Activated naive CD8-positive, alpha-beta T cell treated with anti-CD3 and anti-CD28 coated beads, Interleukin-2, amount 50 U/mL, for 24 hours (primary cell): ENCODE measurements around the gene DCBLD1.
"Not testable (repeated sequence)": the region's sequence is repeated elsewhere in the genome, so short reads cannot be mapped to it uniquely, and the experiment has no call there.

Source experiments
- ATAC-seq: fragments of 150-1000 bp; cut with Tn5 transposase; one replicate; pipeline ENCODE4 v1.10.0; 2021
- DNase-seq: peaks from one replicate; pipeline ENCODE4 v3.0.0; 2021
- H3K27ac Mint-ChIP-seq: one replicate; pipeline ENCODE4 v1.8.0; 2021; ENCODE audit warnings: mild to moderate bottlenecking, mixed read lengths
- H3K27me3 Mint-ChIP-seq: one replicate; pipeline ENCODE4 v1.8.0; 2021; ENCODE audit warnings: mixed read lengths
- H3K36me3 Mint-ChIP-seq: one replicate; pipeline ENCODE4 v1.8.0; 2021; ENCODE audit warnings: low read depth, mixed read lengths
- H3K4me1 Mint-ChIP-seq: one replicate; pipeline ENCODE4 v1.8.0; 2021; ENCODE audit warnings: mixed read lengths
- H3K4me3 Mint-ChIP-seq: one replicate; pipeline ENCODE4 v1.8.0; 2021; ENCODE audit warnings: mild to moderate bottlenecking, moderate library complexity, mixed read lengths
- H3K9me3 Mint-ChIP-seq: one replicate; pipeline ENCODE4 v1.8.0; 2021; ENCODE audit warnings: mixed read lengths

DCBLD1 gene

DNA sequence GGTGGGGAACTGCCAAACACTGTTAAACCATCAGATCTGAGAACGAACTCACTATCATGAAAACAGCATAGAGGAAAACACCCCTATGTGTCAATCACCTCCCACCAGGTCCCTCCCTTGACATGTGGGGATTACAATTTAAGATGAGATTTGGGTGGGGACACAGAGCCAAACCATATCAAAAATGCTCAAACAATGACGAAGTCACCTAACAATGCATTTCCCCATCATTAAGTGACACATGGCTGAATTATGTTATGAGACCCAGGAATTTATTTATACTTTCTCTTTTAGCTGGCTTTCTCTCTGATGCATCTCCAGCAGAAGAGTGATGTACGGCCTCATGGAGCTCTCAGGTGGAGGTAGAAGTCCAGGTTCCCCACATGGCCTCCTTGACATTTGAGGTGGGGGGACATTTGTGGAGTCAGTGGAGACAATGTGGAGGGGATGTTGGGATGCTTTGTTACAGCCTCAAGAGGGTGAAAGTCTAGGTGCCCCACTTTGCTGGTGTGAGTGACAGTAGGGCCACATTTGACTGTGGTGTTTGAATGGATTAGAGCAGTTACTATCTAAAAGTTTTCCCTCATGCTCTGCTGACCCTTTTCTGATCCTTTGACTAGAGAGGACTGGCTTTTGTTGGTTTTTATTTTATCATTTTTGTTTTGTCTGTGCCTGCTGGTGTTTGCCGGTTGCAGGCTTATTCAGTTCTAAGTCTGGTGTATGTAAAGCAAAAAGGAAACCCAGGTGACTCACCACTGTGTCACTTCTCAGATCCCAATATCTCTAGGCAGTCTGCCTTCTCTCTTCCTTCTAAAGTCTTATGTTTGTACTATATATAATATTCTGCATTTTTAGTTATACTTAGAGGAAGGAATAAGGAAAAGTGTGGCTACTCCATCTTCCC lies 18.5 kb upstream of the DCBLD1 start:
- DNase-seq: no peak
- peak; percentile 94 for ATAC-seq
- no peaks in the 10 kb centered on the region for H3K9me3 Mint-ChIP-seq
- H3K4me3 Mint-ChIP-seq: no peak overlapping the region
- peaks cover 17% of the 10 kb centered on the region for H3K4me1 Mint-ChIP-seq
- H3K36me3 Mint-ChIP-seq: no peaks in the 10 kb centered on the region
- no peak overlapping the region for H3K27ac Mint-ChIP-seq
- peaks cover 11% of the 10 kb centered on the region for H3K27me3 Mint-ChIP-seq

DNA sequence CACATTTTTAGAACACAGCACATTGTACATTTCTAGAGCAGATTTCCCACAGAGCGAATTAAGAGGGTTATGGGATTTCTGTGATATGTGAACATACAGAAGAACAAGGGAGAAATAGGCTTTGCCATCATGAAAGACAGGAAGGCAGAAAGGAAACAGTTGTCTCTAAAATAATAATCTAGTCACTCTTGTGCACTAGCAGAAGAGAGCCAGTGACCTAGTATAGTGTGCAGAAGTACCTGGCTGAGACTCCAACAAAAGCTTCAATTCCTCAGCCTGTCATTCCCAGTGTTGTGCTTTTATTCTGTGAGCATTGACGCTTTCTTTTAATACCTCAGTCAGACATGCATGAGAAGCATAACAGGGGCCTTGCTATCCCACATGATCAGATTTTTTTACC lies 17.8 kb upstream of the DCBLD1 start:
- ATAC-seq (no peak), DNase-seq (no peak)
- peaks cover 11% of the 10 kb centered on the region for H3K27me3 Mint-ChIP-seq
- no peak overlapping the region for H3K4me3 Mint-ChIP-seq
- H3K36me3 Mint-ChIP-seq: no peaks in the 10 kb centered on the region
- peaks cover 21% of the 10 kb centered on the region for H3K4me1 Mint-ChIP-seq
- H3K27ac Mint-ChIP-seq: no peak overlapping the region
- H3K9me3 Mint-ChIP-seq: no peaks in the 10 kb centered on the region

DNA sequence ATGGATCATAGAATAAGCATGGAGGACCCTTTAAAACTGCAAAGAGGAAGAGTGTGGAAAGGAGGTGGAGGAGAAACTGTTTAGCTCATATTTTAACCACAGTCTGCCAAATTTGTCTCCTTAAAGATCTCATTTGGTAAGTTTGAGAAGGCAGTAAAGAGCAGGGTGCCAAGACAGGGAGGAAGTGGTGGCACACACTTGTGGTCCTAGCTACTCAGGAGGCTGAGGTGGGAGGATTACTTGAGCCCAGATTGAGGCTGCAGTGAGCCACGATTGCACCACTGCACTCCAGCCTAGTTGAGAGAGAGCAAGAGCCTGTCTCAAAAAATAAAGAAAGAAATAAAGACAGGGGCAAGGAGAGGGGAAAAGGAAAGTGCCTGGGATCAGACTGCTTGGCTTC lies 16.8 kb upstream of the DCBLD1 start:
- peaks cover 11% of the 10 kb centered on the region for H3K27me3 Mint-ChIP-seq
- no peak overlapping the region for H3K4me3 Mint-ChIP-seq
- no peaks in the 10 kb centered on the region for H3K9me3 Mint-ChIP-seq
- H3K36me3 Mint-ChIP-seq: no peaks in the 10 kb centered on the region
- DNase-seq (no peak), ATAC-seq (peak; percentile 34)
- peaks cover 21% of the 10 kb centered on the region for H3K4me1 Mint-ChIP-seq
- H3K27ac Mint-ChIP-seq: no peak overlapping the region

DNA sequence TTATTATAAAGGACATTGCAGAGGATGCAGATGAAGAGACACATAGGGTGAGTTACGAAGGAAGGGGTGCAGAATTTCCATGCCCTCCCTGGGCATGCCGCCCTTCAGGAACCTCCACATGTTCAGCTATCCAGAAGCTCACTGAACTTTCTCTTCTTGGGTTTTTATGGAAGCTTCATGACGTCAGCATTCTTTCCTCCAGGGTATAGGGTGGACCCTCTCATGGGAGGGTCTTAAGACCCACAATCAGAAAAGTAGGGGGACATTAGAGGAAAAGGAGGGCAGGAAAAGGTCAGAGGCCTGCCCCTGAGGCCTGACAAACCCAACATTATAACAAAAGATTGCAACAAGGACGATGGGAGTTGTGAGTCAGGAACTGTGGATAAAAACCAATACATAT lies 14.6 kb upstream of the DCBLD1 start:
- ATAC-seq: no peak
- DNase-seq: no peak
- no peak overlapping the region for H3K4me3 Mint-ChIP-seq
- H3K9me3 Mint-ChIP-seq: no peaks in the 10 kb centered on the region
- H3K36me3 Mint-ChIP-seq: no peaks in the 10 kb centered on the region
- peaks cover 22% of the 10 kb centered on the region for H3K4me1 Mint-ChIP-seq
- H3K27me3 Mint-ChIP-seq: peaks cover 23% of the 10 kb centered on the region
- H3K27ac Mint-ChIP-seq: no peak overlapping the region

DNA sequence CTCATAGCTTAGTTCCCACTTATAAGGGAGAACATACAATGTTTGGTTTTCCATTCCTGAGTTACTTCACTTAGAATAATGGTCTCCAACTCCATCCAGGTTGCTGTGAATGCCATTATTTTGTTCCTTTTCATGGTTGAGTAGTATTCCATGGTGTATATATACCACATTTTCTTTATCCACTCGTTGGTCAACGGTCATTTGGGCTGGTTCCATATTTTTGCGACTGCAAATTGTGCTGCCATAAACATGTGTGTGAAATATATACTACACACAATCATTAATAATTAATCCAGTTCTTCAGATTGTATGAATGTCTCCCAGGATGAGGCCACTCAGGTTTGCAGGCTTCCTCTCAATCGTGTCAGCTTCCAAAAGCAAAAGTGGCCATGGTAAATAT lies 13.9 kb upstream of the DCBLD1 start:
- H3K27ac Mint-ChIP-seq, H3K4me3 Mint-ChIP-seq, H3K36me3 Mint-ChIP-seq, DNase-seq, H3K9me3 Mint-ChIP-seq, ATAC-seq: not testable (repeated sequence)
- Mint-ChIP-seq H3K27me3 (peaks cover 23% of the 10 kb centered on the region), H3K4me1 (peaks cover 19% of the 10 kb centered on the region)

DNA sequence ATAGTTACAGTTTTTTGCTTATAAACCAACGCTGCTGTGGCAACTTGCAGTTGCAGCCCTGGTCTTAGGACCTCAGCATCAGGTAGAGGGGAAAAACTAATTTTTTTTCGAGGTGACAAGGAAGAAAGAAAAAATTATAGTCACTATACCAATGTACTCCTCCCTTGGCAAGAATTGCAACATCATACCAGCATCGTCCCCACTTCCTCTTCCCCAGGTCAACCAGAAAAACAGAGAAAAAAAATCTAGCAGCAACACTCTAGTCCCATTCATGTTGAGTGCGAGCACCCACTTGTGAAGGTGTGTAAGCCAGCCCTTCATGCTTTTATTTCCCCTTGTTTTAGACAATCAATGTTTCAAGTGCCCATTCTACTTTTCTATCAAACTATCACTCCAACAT lies 13.1 kb upstream of the DCBLD1 start:
- H3K4me3 Mint-ChIP-seq: no peak overlapping the region
- DNase-seq (no peak), ATAC-seq (no peak)
- peaks cover 23% of the 10 kb centered on the region for H3K27me3 Mint-ChIP-seq
- no peak overlapping the region for H3K27ac Mint-ChIP-seq
- H3K36me3 Mint-ChIP-seq: no peaks in the 10 kb centered on the region
- H3K9me3 Mint-ChIP-seq: no peaks in the 10 kb centered on the region
- H3K4me1 Mint-ChIP-seq: peaks cover 12% of the 10 kb centered on the region

DNA sequence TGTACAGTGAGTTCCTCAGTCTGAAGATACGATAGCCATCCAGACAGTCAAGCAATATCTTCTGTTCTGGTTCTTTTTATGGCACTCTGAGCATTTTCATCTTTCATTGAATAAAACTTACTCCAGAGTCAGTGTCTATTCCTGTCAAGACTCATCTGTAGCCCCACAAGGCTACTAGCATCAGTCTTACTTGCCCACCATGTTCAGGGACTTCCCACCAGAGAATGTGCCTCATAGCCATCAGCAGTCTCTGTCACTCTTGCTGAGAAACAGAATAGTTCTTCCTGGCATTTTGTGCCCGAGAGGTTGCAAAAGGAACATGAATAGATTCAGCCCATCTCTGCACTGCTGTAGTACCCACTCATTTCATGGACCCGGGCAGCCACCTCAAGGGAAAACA lies 12.7 kb upstream of the DCBLD1 start:
- H3K9me3 Mint-ChIP-seq: no peaks in the 10 kb centered on the region
- H3K4me3 Mint-ChIP-seq: no peak overlapping the region
- peaks cover 23% of the 10 kb centered on the region for H3K27me3 Mint-ChIP-seq
- DNase-seq (no peak), ATAC-seq (no peak)
- no peaks in the 10 kb centered on the region for H3K36me3 Mint-ChIP-seq
- peaks cover 10% of the 10 kb centered on the region for H3K4me1 Mint-ChIP-seq
- no peak overlapping the region for H3K27ac Mint-ChIP-seq

DNA sequence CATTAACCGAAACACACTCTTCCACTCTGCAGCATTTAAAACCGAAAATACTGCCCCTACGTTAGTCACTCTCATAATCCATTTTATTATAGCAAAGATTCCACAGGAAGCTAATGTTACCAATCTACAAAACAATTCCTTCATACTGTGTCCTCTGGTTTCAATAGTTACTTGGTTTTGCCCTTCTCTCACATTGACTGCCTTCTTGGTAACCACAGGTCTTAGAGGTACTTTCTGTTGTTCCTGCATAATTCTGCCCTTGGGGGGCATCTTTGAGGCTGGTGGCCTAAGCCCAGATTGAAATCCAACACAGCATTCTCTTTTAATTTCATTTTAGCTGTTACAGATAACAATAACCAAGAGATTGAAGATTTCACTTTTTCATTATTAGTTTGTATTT lies 9.8 kb upstream of the DCBLD1 start:
- H3K4me3 Mint-ChIP-seq: no peak overlapping the region
- H3K9me3 Mint-ChIP-seq: no peaks in the 10 kb centered on the region
- DNase-seq (no peak), ATAC-seq (no peak)
- H3K27me3 Mint-ChIP-seq: peaks cover 18% of the 10 kb centered on the region
- H3K36me3 Mint-ChIP-seq: no peaks in the 10 kb centered on the region
- peaks cover 5% of the 10 kb centered on the region for H3K4me1 Mint-ChIP-seq
- H3K27ac Mint-ChIP-seq: no peak overlapping the region

DNA sequence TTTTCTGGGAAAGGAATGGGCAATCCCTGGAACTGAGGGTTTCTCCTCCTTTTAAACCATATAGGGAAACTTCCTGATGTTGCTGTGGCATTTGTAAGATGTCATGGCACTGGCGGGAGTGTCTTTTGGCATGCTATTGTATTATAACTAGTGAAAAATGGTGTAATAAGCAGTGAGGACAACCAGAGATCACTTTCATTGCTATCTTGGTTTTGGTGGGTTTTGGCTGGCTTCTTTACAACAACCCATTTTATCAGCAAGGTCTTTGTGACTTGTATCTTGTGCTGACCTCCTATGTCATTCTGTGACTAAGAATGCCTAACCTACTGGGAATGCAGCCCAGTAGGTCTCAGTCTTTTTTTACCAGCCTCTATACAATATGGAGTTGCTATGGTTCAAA lies 9.1 kb upstream of the DCBLD1 start:
- Mint-ChIP-seq H3K9me3 (no peaks in the 10 kb centered on the region), H3K27ac (no peak overlapping the region), H3K4me3 (no peak overlapping the region), H3K36me3 (no peaks in the 10 kb centered on the region), H3K27me3 (peaks cover 17% of the 10 kb centered on the region), H3K4me1 (peaks cover 5% of the 10 kb centered on the region)
- DNase-seq (no peak), ATAC-seq (no peak)

DNA sequence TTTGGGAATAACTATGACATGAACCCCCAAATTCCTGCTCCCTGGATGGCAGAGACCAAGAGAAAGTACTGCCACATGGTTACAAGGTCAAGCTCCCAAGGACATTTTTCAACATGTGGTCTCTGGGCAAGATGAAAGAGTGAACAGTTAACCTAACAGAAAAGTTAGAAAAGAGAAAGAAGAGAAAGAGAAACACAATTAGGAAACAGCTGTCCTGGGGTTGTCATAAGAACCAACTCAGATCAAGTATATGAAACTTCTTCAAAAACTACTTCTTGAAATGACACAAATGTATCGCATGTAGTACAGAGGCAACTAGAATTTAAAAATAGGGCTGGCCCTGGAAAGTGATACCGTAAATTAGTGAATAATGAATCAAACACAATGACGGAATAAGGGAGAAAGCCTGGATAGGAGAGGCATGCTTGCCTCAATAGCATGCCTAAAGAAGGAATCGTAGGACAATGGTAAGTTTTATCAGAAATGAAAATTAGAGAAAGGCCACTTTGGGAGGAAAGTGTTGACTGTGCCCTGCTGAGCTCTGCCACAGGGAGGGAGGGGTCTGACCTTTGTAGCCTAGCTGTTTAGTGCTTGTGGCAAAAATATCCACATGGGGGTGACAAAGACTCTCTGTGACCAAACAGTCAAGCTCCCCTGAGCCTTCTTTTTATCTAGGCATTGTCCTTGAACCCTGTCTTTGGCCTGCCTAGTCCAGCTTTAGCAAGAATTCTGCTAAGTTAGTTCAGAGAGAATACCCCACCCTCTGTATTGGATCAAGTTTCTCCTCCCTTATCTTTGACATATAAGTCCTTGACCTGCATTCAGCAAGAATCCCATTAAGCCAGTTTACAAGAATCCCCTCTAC lies 4.3 kb upstream of the DCBLD1 start:
- Mint-ChIP-seq H3K4me3 (no peak overlapping the region), H3K27me3 (peaks cover 29% of the 10 kb centered on the region), H3K4me1 (peaks cover 12% of the 10 kb centered on the region), H3K27ac (no peak overlapping the region), H3K36me3 (no peaks in the 10 kb centered on the region), H3K9me3 (no peaks in the 10 kb centered on the region)
- no peak for DNase-seq
- no peak for ATAC-seq

DNA sequence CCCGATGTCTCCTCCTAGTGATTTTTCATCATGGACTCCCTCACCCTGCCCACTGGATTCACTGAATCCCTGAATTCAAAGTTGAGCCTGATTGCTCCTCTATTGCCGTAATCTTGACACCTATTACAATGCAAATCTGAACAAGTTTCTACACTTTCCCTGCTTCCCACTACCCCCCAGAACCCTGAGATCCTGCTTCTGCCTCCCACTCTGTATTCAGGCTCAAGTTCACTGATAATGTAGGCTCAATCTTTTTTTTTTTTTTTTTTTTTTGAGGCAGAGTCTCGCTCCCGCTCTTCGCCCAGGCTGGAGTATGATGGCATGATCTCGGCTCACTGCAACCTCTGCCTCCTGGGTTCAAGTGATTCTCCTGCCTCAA lies 3.6 kb upstream of the DCBLD1 start:
- no peak for ATAC-seq
- Mint-ChIP-seq H3K27me3 (peaks cover 34% of the 10 kb centered on the region), H3K4me1 (peaks cover 15% of the 10 kb centered on the region), H3K4me3 (no peak overlapping the region), H3K9me3 (no peaks in the 10 kb centered on the region), H3K36me3 (no peaks in the 10 kb centered on the region), H3K27ac (no peak overlapping the region)
- no peak for DNase-seq

DNA sequence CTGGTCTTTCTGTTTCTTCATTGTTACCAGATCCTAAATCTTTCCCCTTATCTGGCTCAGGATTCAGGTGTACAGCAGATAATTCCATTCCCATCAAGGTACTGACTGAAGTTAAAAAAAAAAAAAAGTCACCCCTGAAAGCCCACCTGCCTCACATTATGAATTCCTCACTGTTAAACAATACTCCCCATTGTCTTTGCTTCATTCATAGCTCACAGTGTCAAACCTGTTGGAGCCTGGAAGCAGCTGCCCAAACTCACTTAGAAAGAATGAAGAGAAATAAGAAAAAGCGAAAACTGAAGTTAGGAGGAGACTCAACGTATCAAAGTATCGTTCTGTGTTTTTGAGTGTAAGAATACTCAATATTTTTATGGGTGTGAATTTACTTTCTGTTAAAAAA lies 1.8 kb upstream of the DCBLD1 start:
- H3K36me3 Mint-ChIP-seq: no peaks in the 10 kb centered on the region
- no peak overlapping the region for H3K27ac Mint-ChIP-seq
- H3K9me3 Mint-ChIP-seq: no peaks in the 10 kb centered on the region
- no peak for DNase-seq
- ATAC-seq: no peak
- peaks cover 15% of the 10 kb centered on the region for H3K4me1 Mint-ChIP-seq
- H3K27me3 Mint-ChIP-seq: peaks cover 42% of the 10 kb centered on the region
- H3K4me3 Mint-ChIP-seq: no peak overlapping the region

DNA sequence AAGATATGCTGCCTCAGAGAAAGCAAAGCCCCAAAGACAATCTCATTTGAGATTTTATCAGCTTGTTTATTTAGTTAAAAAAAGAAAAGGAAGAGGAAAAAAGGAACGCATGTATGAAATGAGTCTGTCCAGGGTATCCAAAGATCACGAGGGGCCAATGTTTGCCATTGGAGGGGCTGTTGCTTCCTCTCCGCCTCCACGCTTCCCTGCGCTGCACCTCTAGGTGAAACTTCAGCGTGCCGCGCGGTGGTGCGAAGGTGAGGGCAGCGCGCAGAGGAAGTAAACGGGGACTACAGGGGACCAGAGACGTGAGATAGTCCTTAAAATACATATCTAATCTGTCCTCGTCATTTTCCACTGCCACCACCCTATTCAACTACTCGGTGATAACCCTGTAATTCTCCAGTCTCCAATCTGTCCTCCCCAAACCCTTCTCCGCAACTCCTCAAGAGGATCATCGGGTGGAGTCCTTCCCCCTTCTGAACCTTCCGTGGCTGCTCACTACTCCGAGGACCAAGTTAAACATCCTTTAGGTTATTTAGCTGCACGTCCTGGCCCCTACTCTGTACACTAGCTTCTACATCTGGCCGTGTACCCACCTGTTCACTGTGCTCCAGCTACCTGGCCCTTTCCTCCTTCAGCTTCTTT lies 1.1 kb upstream of the DCBLD1 start:
- H3K4me3 Mint-ChIP-seq: peak overlapping the region; percentile 72
- peaks cover 42% of the 10 kb centered on the region for H3K27me3 Mint-ChIP-seq
- no peak overlapping the region for H3K27ac Mint-ChIP-seq
- DNase-seq (peak; percentile 17), ATAC-seq (no peak)
- H3K4me1 Mint-ChIP-seq: peaks cover 15% of the 10 kb centered on the region
- no peaks in the 10 kb centered on the region for H3K36me3 Mint-ChIP-seq
- no peaks in the 10 kb centered on the region for H3K9me3 Mint-ChIP-seq

DNA sequence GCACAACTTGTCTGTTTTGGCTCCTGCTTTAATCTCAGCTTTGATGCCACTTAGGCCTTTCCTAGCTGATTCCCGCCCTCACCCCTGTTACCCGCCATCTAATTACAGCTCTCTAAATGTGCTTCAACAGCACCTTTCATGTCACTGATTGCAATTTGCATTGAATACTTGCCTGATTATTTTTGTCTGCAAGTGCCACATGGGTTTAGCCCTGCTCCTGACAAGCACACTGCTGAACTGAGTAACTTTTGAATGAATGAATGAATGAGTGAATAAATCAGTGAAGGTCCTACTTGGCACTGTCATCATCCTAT lies 591 bp upstream of the DCBLD1 start:
- H3K27ac Mint-ChIP-seq: no peak overlapping the region
- peak overlapping the region; percentile 72 for H3K4me3 Mint-ChIP-seq
- ATAC-seq: no peak
- H3K36me3 Mint-ChIP-seq: no peaks in the 10 kb centered on the region
- peaks cover 15% of the 10 kb centered on the region for H3K4me1 Mint-ChIP-seq
- no peaks in the 10 kb centered on the region for H3K9me3 Mint-ChIP-seq
- H3K27me3 Mint-ChIP-seq: peaks cover 42% of the 10 kb centered on the region
- DNase-seq: no peak
